NB4 (cell line): Measurements from ENCODE around the gene DUT.

Experiments used
- MAX ChIP-seq: IDR thresholded peaks from 2 replicates; pipeline ENCODE4 v1.6.1; 2011; ENCODE audit warnings: low read depth, low read length
- POLR2A ChIP-seq: IDR thresholded peaks from 2 replicates; pipeline ENCODE4 v1.6.1; 2011; ENCODE audit warnings: mild to moderate bottlenecking; ENCODE audit not compliant: insufficient read length; ENCODE audit errors: extremely low read depth
- TF ChIP-seq, protein P1 (sequence below): IDR thresholded peaks from one replicate; pipeline ENCODE4 v1.5.1; 2012; ENCODE audit warnings: low read depth, low read length

- TF ChIP-seq MAX (no peak), POLR2A (no peak)
- TF ChIP-seq, protein P1, sequence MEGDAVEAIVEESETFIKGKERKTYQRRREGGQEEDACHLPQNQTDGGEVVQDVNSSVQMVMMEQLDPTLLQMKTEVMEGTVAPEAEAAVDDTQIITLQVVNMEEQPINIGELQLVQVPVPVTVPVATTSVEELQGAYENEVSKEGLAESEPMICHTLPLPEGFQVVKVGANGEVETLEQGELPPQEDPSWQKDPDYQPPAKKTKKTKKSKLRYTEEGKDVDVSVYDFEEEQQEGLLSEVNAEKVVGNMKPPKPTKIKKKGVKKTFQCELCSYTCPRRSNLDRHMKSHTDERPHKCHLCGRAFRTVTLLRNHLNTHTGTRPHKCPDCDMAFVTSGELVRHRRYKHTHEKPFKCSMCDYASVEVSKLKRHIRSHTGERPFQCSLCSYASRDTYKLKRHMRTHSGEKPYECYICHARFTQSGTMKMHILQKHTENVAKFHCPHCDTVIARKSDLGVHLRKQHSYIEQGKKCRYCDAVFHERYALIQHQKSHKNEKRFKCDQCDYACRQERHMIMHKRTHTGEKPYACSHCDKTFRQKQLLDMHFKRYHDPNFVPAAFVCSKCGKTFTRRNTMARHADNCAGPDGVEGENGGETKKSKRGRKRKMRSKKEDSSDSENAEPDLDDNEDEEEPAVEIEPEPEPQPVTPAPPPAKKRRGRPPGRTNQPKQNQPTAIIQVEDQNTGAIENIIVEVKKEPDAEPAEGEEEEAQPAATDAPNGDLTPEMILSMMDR, result no peak
Measured at GRCh38 chr15:48330105-48330785, 984 bp upstream of the DUT start.
